Measurements from ENCODE around the gene KCMF1.

- TF ChIP-seq POLR2A (IDR thresholded peaks at IDR 0.05) = no peak
- TF ChIP-seq CTCF (IDR thresholded peaks at IDR 0.05) = no peak
Measured at GRCh38 chr2:84972932-84973331, 2.0 kb downstream of the KCMF1 start.

All from heart left ventricle (tissue), 13 donors.